ENCODE data around the gene MFSD8.

- TF ChIP-seq RAD21 (IDR thresholded peaks at IDR 0.05; ENCODE audit: low read length) (no peak), CTCF (conservative IDR thresholded peaks at IDR 0.05; ENCODE audit: low read depth, low read length) (no peak), MXI1 (IDR thresholded peaks at IDR 0.05; ENCODE audit: borderline replicate concordance, low read depth, low read length) (no peak), POLR2A (IDR thresholded peaks at IDR 0.05; ENCODE audit: low read depth, low read length) (no peak), RFX5 (IDR thresholded peaks at IDR 0.05; ENCODE audit: low read depth, low read length) (no peak), BHLHE40 (IDR thresholded peaks at IDR 0.05; ENCODE audit: low read depth, low read length) (no peak), SMC3 (IDR thresholded peaks at IDR 0.05; ENCODE audit: low read depth, low read length) (no peak), MAFK (IDR thresholded peaks at IDR 0.05; ENCODE audit: low read depth, low read length) (no peak), ELK1 (IDR thresholded peaks at IDR 0.05; ENCODE audit: borderline replicate concordance, low read depth, low read length) (no peak), FOS (IDR thresholded peaks at IDR 0.05; ENCODE audit: low read depth, low read length) (no peak), CHD1 (IDR thresholded peaks at IDR 0.05; ENCODE audit: low read depth, low read length) (no peak), RCOR1 (IDR thresholded peaks at IDR 0.05; ENCODE audit: insufficient replicate concordance, low read length) (no peak), CEBPB (IDR thresholded peaks at IDR 0.05; ENCODE audit: low read depth, low read length) (no peak)
Observed at GRCh38 chr4:127905029-127905428, 59.9 kb downstream of the MFSD8 start.

Data from IMR-90 (cell line).